Mucosa of rectum (tissue), 2 donors: ENCODE results near the gene KCNIP4.

ENCODE experiments used
- H3K27ac ChIP-seq, 2 donors: one replicate each; pipeline ENCODE4 v1.7.0; 2013; ENCODE audit warnings: inconsistent platforms in 2 of 2, low read depth in 2 of 2, low read length in 2 of 2
- H3K27me3 ChIP-seq, 2 donors: one replicate each; pipeline ENCODE4 v1.7.0; 2013; ENCODE audit warnings: low read length in 2 of 2; ENCODE audit not compliant: control insufficient read depth in 2 of 2, insufficient read depth in 2 of 2
- H3K36me3 ChIP-seq, 2 donors: one replicate each; pipeline ENCODE4 v1.7.0; 2013; ENCODE audit warnings: low read length in 2 of 2; ENCODE audit not compliant: control insufficient read depth in 2 of 2, insufficient read depth in 2 of 2
- H3K4me1 ChIP-seq, 2 donors: one replicate each; pipeline ENCODE4 v1.7.0; 2013; ENCODE audit warnings: low read length in 2 of 2, mild to moderate bottlenecking in 1 of 2; ENCODE audit not compliant: control insufficient read depth in 2 of 2, insufficient read depth in 2 of 2
- H3K4me3 ChIP-seq, 2 donors: one replicate each; pipeline ENCODE4 v1.7.0; 2013; ENCODE audit warnings: low read length in 2 of 2
- H3K9ac ChIP-seq, 2 donors: one replicate each; pipeline ENCODE4 v1.7.0; 2013; ENCODE audit warnings: low read length in 2 of 2, low read depth in 1 of 2, mild to moderate bottlenecking in 1 of 2
- H3K9me3 ChIP-seq, 2 donors: one replicate each; pipeline ENCODE4 v1.7.0; 2013; ENCODE audit warnings: low read length in 2 of 2; ENCODE audit not compliant: control insufficient read depth in 2 of 2
- donor health status: healthy.
- donor health status: Normal muscosa, but diverticular disease.

KCNIP4 gene

GRCh38 chr4:21413807-21414370 is 534.7 kb downstream of the KCNIP4 start:
- Histone ChIP-seq H3K9me3 (no peaks in the 10 kb centered on the region), H3K27ac (no peak overlapping the region), H3K27me3 (no peaks in the 10 kb centered on the region), H3K4me3 (peak overlapping the region in 1 of 2 donors; percentile 11), H3K36me3 (no peaks in the 10 kb centered on the region), H3K9ac (no peak overlapping the region), H3K4me1 (no peaks in the 10 kb centered on the region)

DNA sequence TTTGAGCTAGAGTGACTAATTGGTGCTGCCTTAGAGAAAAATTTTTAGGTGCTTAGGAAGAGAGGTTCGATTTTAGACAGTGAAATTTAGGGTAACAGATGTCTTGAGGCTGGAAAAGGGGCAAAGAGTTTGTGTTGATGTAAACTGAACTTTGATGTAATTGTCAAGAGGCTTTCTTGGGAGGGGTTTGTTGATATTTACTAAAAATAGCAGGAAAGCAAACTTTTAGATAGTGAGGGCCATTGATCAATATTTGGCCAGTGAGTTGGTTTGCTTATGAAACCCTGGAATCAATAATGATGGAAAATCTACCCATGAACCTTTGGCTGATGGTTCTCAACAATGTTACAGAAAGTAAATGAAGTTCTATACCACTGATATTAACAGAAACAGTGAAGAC is 537.5 kb downstream of the KCNIP4 start:
- no peaks in the 10 kb centered on the region for H3K36me3 ChIP-seq
- no peaks in the 10 kb centered on the region for H3K9me3 ChIP-seq
- H3K27me3 ChIP-seq, result no peaks in the 10 kb centered on the region

DNA sequence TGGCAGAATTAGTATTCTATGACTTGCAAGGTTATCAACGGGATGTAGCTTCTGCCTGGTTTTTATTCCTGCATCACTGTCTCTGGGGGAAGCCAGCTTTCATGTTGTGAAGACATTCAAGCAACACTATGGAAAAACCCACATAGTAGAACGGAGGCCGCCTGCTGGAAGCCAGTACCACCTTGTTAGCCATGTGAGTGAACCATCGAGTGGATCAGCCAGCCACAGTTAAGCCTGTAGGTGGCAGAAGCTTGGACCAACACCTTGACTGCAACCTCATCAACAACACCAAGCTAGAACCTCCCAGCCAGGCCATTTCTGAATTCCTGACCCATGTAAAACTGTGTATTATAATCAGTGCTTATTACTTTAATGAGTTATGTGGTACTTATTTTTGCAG is 538.2 kb downstream of the KCNIP4 start:
- Histone ChIP-seq H3K4me1 (no peaks in the 10 kb centered on the region), H3K9ac (no peak overlapping the region), H3K36me3 (no peaks in the 10 kb centered on the region), H3K4me3 (no peak overlapping the region), H3K27ac (no peak overlapping the region), H3K27me3 (no peaks in the 10 kb centered on the region), H3K9me3 (no peaks in the 10 kb centered on the region)

More for the DNA sequence above, 537.5 kb downstream of the KCNIP4 start:
- Histone ChIP-seq H3K4me1 (no peaks in the 10 kb centered on the region), H3K9ac (no peak overlapping the region), H3K27ac (no peak overlapping the region), H3K4me3 (no peak overlapping the region)

DNA sequence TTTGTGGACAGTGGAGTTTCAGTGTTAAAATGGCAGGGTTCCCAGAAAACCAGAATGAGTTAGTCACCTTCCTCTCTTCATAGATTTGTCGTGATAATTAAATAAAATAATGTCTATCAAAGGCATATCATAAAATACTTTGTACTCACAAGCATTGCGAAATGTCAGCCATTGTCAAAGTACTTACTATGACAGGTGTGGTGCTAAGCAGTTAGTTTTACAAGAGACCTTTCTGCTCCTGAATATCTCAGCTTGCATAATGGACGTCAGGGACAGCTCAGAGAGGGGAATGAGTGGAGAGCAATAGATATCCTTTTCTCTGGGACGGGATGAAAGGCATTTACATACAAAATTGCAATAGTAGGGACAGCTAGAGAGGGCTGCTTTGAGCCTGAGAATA is 560.9 kb downstream of the KCNIP4 start:
- no peaks in the 10 kb centered on the region for H3K4me1 ChIP-seq
- H3K27ac ChIP-seq, result no peak overlapping the region
- H3K27me3 ChIP-seq, result no peaks in the 10 kb centered on the region
- H3K4me3 ChIP-seq, result no peak overlapping the region
- no peak overlapping the region for H3K9ac ChIP-seq
- H3K36me3 ChIP-seq, result no peaks in the 10 kb centered on the region
- H3K9me3 ChIP-seq, result no peaks in the 10 kb centered on the region

DNA sequence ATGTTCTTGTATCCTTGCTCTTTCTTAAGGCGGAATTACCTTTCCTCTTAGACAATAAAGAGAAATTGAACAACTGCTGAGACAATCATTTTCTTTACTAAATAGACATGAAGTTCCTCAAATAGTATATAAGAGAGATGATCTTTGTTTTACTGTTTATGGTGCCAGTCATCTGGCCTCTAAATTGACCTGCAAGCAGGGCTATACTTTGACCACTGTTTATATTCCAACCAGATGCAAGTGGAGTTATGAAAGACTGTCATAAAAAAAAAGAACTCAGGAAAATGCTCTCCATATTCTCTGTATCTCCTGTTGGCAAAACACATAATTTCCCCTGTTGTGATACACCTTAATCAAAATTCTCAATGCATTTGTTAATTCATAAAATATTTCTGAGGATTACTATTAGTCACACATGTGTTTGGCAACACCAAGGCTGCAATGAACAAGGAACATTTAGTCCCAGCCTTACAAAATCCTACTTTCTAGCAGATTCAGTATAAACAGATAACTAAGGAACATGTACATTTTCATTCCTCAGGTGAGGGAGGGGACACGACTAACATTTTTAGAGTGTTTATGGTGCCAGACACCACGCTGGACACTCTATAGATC is 562.3 kb downstream of the KCNIP4 start:
- Histone ChIP-seq H3K9me3 (no peaks in the 10 kb centered on the region), H3K4me3 (no peak overlapping the region), H3K4me1 (no peaks in the 10 kb centered on the region), H3K27ac (no peak overlapping the region), H3K27me3 (no peaks in the 10 kb centered on the region), H3K9ac (no peak overlapping the region), H3K36me3 (no peaks in the 10 kb centered on the region)

DNA sequence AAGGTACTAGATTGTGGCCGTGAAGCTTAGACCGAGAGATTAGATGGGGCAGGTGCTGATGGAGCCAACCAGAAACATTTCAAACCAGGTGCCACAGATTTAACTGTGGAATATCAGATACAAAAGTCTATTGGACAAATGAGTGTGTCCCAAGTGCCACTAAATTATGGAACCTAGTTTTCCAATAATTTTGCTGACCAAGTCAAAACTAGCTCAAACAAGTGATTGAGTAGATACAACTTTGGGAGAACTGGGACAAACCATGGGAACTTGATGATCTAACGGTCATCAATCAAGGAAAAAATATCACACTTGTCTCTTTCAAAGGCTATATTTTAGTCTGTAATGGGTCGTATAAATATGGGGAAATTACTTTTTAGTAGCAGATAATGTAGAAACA is 562.9 kb downstream of the KCNIP4 start:
- no peaks in the 10 kb centered on the region for H3K27me3 ChIP-seq
- no peak overlapping the region for H3K4me3 ChIP-seq
- no peak overlapping the region for H3K9ac ChIP-seq
- H3K4me1 ChIP-seq, result no peaks in the 10 kb centered on the region
- no peaks in the 10 kb centered on the region for H3K36me3 ChIP-seq
- H3K9me3 ChIP-seq, result no peaks in the 10 kb centered on the region
- no peak overlapping the region for H3K27ac ChIP-seq

DNA sequence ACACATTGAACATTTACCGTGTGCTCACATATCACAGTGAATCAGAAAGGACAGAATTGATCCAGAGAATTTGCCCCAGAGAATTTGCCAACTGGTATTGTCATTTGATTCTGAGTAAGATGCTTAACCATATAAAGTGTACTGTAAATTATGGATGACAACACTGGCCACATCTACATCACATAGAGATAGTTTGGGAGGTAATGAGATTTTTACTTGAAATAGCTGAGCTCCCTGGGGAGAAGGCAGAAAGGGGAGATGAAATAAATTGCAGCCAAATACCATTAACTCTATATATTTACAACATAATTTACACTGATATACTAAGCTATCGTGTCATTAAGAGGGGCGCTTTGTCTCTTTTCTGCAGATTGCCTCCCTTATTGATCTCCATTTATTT is 564.0 kb downstream of the KCNIP4 start:
- Histone ChIP-seq H3K4me1 (no peaks in the 10 kb centered on the region), H3K9ac (no peak overlapping the region), H3K9me3 (no peaks in the 10 kb centered on the region), H3K27me3 (no peaks in the 10 kb centered on the region), H3K36me3 (no peaks in the 10 kb centered on the region), H3K4me3 (no peak overlapping the region), H3K27ac (no peak overlapping the region)

DNA sequence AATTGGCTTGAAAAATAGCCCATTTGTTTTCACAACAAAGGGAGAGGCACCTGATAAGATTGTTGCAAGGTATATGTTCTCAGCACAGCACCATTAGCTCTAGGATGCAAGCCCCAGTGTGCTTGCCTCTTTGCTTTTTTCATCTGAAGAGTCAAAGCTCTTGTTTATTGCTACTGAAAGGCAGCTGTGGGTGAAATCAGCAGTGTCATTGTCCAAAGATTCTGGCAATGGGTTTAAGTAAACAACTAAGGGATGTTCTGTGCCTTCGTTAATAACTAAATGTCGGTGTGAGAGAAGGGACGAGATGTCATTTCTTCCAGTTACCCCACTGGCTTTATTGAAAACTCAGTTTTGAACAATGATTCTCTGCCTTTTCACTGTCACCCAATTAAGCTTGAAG is 567.7 kb downstream of the KCNIP4 start:
- Histone ChIP-seq H3K4me1 (no peaks in the 10 kb centered on the region), H3K9ac (no peak overlapping the region), H3K4me3 (no peak overlapping the region), H3K27me3 (no peaks in the 10 kb centered on the region), H3K9me3 (no peaks in the 10 kb centered on the region), H3K27ac (no peak overlapping the region), H3K36me3 (no peaks in the 10 kb centered on the region)

DNA sequence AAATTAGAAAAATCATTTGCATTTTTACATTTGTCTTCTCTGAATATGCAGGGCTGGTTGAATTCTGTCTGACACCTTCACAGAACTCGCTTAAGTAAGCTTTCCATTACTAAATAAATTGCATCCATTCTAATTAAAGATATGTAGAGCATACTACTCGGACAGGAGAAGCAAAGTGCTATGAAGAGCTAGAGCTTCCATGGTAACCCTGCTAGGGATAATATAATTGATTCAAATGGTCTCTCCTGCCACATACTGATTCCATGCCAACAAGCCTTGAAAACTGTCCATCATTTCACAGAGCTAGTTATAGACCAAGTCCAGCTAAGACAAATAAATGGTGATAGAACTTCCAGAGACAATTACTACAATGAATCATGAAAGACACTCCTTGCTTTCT is 571.5 kb downstream of the KCNIP4 start:
- H3K27me3 ChIP-seq, result no peaks in the 10 kb centered on the region
- H3K27ac ChIP-seq, result no peak overlapping the region
- H3K4me1 ChIP-seq, result no peaks in the 10 kb centered on the region
- no peak overlapping the region for H3K9ac ChIP-seq
- no peak overlapping the region for H3K4me3 ChIP-seq
- H3K36me3 ChIP-seq, result no peaks in the 10 kb centered on the region
- H3K9me3 ChIP-seq, result no peaks in the 10 kb centered on the region

DNA sequence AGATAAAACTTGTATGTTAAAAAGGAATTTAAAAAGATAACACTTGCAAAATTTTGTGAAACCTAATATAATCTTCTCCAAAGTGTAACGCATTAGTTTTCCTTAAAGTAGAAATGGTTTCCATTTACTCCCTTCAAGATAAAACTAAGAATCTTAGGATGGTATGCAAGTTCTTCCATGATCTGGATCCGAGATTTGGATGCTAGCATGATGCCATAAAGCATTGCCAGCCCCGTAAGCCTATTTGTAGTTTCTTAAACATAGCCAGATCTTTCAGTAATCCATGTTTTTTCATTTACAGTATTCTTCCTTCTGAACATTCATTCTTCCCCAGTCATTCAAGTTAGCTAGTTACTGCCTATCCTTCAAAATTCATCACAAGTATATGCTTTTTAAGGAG is 572.4 kb downstream of the KCNIP4 start:
- Histone ChIP-seq H3K36me3 (no peaks in the 10 kb centered on the region), H3K27me3 (no peaks in the 10 kb centered on the region), H3K9me3 (no peaks in the 10 kb centered on the region), H3K27ac (no peak overlapping the region), H3K9ac (no peak overlapping the region), H3K4me3 (no peak overlapping the region), H3K4me1 (no peaks in the 10 kb centered on the region)
